ENCODE data around the gene MACROD2. TPM values are rescaled to one million over a fixed set of nuclear protein-coding genes. Genes with fewer than 3 reads are reported as not detected.

Gene MACROD2
- total RNA-seq, 1 experiment from 2014 or later, result 1.6 TPM

GRCh38 chr20:15653396-15654207, 1658.3 kb downstream of the MACROD2 start:
- H3K79me1 ChIP-seq (ENCODE audit: insufficient read depth, low read depth, low read length, poor library complexity, severe bottlenecking), result no peaks in the 10 kb centered on the region
- no peak overlapping the region for H3K4ac ChIP-seq (ENCODE audit: low read depth, low read length)
- H2AFZ ChIP-seq (ENCODE audit: low read length), result no peak overlapping the region
- H4K91ac ChIP-seq (ENCODE audit: insufficient read length, low read depth, low read length), result no peak overlapping the region
- no peak overlapping the region for H3K27ac ChIP-seq (ENCODE audit: insufficient read length, low read depth, low read length)
- H3K14ac ChIP-seq (ENCODE audit: insufficient read depth, low read length), result no peak overlapping the region
- Mint-ChIP-seq H3K9me3 (no peaks in the 10 kb centered on the region), H3K27me3 (ENCODE audit: low read depth) (no peaks in the 10 kb centered on the region), H3K27ac (no peak overlapping the region), H3K36me3 (ENCODE audit: insufficient read depth in 1 of 3, low read depth in 3 of 3) (no peaks in the 10 kb centered on the region), H3K4me1 (peaks cover 12 to 14% of the 10 kb centered on the region in 2 experiments), H3K4me3 (no peak overlapping the region)
- H3K4me2 ChIP-seq (ENCODE audit: insufficient read depth, insufficient read length, low read length), result no peak overlapping the region
- no peak overlapping the region for H4K5ac ChIP-seq (ENCODE audit: insufficient read length, low read depth, low read length)
- no peak overlapping the region for H3K18ac ChIP-seq (ENCODE audit: insufficient read length, low read depth, low read length)
- DNase-seq, result no peak
- H3K56ac ChIP-seq (ENCODE audit: insufficient read length, low read depth, low read length), result no peak overlapping the region
- no peaks in the 10 kb centered on the region for H3K79me2 ChIP-seq (ENCODE audit: insufficient read depth, low read length)
- no peak overlapping the region for H2AK5ac ChIP-seq (ENCODE audit: insufficient read length, low read length)
- no peak overlapping the region for H2BK20ac ChIP-seq (ENCODE audit: low read depth, low read length, poor library complexity, severe bottlenecking)
- no peaks in the 10 kb centered on the region for H3K9me3 ChIP-seq (ENCODE audit: control insufficient read depth, low read depth, low read length)
- H3K23me2 ChIP-seq (ENCODE audit: insufficient read length, low read depth, low read length, poor library complexity, severe bottlenecking), result no peaks in the 10 kb centered on the region
- H3K9ac ChIP-seq (ENCODE audit: extremely low read depth, insufficient read length, low read length), result no peak overlapping the region
- H4K8ac ChIP-seq (replicated peaks; ENCODE audit: insufficient read length, low read depth, low read length), result no peak overlapping the region
- H3K4me1 ChIP-seq (ENCODE audit: insufficient read depth, low read length), result peaks cover 2% of the 10 kb centered on the region; the same call in 1 of the 2 replicates
- H3K23ac ChIP-seq (ENCODE audit: insufficient read length, low read depth, low read length), result no peak overlapping the region
- H2BK5ac ChIP-seq (ENCODE audit: insufficient read length, low read length), result no peak overlapping the region
- no peak overlapping the region for H3T11ph ChIP-seq (ENCODE audit: low read length)
- no peaks in the 10 kb centered on the region for H4K20me1 ChIP-seq (ENCODE audit: control insufficient read depth, insufficient read depth, insufficient read length)
- H3K27me3 ChIP-seq (ENCODE audit: insufficient read depth, low read length), result no peaks in the 10 kb centered on the region; the same call in 1 of the 2 replicates
- H2BK120ac ChIP-seq (ENCODE audit: low read depth, low read length, poor library complexity, severe bottlenecking), result no peak overlapping the region
- no peak overlapping the region for H2BK15ac ChIP-seq (ENCODE audit: low read depth, low read length)
- WGBS (ENCODE audit: extremely low coverage, insufficient read length, low lambda C conversion rate), result no CpG with 5 or more reads among the region's 8 CpGs
- no peak overlapping the region for H2BK12ac ChIP-seq (ENCODE audit: insufficient read length, low read depth, low read length)
- TF ChIP-seq, protein P1, sequence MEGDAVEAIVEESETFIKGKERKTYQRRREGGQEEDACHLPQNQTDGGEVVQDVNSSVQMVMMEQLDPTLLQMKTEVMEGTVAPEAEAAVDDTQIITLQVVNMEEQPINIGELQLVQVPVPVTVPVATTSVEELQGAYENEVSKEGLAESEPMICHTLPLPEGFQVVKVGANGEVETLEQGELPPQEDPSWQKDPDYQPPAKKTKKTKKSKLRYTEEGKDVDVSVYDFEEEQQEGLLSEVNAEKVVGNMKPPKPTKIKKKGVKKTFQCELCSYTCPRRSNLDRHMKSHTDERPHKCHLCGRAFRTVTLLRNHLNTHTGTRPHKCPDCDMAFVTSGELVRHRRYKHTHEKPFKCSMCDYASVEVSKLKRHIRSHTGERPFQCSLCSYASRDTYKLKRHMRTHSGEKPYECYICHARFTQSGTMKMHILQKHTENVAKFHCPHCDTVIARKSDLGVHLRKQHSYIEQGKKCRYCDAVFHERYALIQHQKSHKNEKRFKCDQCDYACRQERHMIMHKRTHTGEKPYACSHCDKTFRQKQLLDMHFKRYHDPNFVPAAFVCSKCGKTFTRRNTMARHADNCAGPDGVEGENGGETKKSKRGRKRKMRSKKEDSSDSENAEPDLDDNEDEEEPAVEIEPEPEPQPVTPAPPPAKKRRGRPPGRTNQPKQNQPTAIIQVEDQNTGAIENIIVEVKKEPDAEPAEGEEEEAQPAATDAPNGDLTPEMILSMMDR (conservative IDR thresholded peaks at IDR 0.05), result no peak

All from H9 (cell line).